ACHN (cell line): Measurements from ENCODE around the gene TSPOAP1.

Source experiments
- DNase-seq: peaks from one replicate; pipeline ENCODE4 v3.0.0-alpha.2; 2015
- in situ Hi-C: cut with HindIII; loops from 2 replicates; pipeline ENCODE4 v1.10.0; 2017; ENCODE audit warnings: low sequenced_read_pairs, low pct_ligation_motif_present, low pct_unique_long_range_greater_than_20kb

The TSPOAP1 gene

DNA sequence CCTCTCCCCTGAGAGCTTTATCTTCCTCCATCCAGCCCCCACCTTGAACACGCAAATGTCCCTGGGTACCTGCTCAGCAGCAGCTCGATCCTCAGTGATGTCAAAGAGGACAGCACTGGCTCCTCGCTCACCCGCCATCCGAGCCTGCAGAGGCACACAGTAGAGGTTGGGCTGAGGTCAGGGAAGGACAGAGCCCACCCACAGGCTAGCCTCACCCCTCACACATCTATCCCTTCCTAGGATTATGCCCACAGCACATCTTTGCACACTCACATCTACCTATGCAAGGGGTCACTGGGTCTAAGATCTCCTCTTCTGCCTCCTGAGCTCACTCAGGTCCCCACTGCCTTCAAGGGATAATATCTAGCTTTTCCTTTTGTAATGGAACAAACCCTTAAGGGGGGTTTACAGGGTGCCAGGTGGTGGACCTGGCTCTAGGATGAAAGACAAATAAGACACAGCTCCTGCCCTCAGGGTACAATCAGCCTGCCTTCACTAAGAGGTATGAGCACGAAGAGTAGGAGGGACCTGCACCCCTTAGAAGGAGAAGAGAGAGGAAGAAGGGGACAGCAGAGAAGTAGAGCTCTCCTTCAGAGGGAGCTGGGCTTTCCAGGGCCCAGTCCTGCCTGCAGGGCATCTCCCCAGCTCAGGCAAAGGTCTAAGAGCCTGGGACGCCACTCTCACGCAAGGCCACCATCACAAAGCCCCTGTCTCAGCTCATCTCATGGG, 35.0 kb upstream of the TSPOAP1 start:
- DNase-seq, result no peak
- in situ Hi-C loops, result no loop called here

DNA sequence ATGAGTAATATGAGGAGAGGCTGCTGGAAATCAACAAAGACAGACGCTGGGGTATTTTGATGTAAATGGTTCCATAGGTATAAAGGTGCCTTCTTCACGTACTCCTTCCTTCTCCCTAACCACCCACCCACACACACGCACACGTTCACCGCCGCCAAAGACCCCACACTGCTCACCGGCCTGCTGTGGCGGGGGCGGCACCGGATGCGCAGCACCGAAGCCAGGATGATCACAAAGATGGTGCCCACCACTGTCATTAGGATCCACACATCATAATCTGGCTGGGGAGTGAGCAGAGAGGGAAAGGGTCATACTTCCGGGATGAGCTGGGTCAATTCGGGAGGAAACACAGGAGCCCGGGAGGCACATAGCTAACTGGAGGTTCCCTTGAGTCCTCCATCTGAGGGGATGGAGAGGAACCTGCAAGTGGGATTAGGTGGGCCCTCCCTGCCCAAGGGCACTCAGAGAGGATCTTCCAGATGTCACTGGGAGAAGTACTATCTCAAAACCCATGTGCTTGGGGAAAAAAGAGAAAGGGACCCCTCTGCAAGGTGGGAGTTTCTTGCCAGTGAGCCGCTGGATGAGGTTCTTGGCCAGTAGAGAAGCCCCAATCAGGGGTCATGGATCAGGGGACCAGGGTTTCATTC, 33.9 kb upstream of the TSPOAP1 start:
- no peak for DNase-seq
- in situ Hi-C loops, result no loop called here

DNA sequence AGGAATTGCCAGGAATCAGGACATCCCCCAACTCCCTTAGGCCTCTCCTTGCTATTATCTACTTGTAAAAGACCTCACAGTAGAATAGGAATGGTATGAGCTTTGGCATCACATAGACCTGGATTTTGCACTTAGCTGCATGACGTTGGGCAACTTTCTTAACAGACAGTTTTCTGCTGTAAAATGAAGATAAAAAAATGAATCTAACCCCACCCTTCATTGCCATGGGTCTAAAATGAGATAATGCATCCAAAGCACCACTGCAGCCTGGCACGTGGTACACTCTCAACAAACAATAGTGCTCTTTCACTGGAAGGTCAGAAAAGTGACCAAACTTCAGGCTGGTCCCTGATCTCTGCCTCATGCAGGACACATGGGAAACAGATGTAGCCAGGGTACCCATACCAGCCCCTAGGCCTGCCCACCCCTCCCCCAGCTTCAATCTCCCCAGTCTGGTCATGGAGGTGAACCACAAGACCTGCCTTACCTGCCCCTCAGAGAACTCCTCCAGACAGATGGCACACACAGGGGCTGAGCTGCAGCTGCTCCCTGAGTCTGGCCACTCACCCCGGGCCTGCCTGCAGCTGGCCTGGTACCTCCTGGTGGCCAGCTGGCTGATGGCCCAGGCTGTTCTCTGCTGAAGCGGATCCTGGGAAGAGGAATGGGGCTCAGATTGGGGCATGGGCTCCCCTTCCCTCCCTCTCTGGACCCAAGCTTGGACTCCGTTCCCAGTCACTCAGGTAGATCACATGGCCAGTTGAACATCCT, 31.9 kb upstream of the TSPOAP1 start:
- DNase-seq, result no peak
- in situ Hi-C loops, result no loop called here

DNA sequence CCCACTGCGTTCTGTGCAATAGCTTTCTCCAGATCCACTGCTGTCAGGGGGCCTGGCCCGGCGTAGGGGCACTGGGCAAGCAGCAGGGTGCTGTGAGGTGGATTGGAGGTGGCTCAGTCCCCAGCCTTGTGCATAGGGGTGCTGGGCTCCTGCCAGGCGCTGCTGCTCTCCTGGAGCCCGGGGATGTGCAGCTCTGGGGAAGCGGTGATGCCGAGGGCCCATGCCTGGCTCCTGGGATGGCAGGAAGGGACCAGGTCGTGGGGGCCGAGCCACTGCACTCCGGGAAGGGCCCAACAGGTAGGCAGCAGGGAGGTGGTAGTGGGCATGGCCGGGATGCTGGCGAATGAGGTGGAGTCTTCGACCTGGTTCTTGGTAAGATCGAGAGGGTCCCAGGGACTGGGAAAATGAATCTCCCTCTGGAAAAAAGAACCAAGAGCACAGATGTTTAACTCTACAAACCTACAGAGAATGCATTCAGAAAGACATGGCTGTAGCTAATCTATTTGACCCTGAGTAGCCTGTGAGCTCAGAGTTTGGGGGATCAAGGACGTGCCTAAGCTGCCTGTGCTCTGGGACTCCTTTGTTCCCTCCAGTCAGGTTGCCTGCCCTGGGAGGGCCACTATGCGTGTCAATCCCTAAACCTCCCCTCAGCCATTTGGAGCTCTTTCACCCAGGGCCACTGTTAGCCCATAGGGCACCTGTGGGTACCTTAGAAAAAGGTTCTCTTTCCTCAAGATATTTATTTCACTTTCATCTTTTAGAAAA, 30.0 kb upstream of the TSPOAP1 start:
- DNase-seq, result no peak
- in situ Hi-C loops, result no loop called here

DNA sequence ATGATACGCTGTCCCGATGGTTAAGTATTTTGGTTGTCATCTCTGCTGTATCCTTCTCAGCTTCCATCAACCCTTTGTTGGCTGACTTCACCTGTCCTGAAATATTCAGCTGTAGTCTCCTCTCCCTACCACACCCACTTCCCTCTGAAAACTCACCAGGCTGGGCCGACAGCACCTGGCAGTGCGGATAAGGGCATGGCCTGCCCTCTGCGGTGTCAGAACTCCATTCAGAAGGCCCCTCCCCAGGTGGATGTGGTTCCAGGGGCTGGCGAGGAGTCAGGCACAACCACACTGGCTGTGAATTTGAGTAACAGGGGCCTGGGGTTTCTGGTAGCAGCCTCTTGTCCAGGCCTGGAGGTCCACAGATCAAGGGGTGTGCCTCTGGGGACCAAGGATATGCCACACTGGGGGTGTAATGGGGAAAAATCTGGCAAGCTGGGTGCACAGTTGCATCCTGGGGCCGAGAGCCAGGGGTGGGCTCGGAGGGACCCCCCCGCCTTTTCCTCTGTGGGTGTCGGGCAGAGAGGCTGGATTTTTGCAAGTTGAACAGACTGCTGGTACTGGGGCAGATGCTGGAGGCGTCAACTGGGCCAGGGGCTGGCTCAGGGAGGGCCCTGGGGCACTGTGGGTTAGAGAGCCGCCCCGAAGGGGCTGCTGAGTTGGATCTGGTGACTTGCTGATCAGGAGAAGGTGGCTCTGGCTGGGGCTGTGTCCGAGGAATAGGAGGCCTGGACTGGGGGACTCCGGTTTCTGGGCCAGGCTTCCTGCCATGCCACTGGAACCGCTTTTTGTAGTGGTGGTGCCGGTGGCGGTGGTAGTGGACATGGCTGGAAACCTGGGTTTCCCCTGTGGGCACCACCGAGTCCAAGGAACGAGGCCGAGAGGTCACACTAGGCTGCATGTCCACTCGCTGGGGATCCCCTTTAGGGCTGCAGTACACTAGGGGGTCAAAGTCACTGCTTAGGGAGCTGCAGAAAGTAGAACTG, 29.0 kb upstream of the TSPOAP1 start:
- in situ Hi-C loops, result no loop called here

DNA sequence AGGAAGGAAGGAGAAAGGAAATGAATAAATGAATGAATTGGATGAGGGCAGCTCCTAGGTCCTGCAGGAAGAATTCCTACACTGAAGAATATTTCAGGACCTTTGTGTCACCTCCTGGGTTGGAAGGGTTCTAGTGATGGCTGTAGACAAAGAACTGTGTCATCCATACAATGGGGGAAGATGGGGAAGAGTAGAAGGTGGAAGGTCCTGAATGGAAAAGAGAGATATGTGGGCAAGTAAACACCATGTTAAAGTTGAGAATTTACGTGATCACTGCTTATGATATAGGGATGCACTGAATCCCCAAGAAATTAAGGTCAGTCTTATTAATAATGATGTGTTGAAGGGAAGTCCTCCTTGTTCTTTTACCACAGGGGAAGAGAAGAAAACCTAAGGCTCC, 27.6 kb upstream of the TSPOAP1 start:
- DNase-seq, result no peak
- in situ Hi-C loops, result no loop called here

More for the DNA sequence above, 29.0 kb upstream of the TSPOAP1 start:
- DNase-seq, result no peak

DNA sequence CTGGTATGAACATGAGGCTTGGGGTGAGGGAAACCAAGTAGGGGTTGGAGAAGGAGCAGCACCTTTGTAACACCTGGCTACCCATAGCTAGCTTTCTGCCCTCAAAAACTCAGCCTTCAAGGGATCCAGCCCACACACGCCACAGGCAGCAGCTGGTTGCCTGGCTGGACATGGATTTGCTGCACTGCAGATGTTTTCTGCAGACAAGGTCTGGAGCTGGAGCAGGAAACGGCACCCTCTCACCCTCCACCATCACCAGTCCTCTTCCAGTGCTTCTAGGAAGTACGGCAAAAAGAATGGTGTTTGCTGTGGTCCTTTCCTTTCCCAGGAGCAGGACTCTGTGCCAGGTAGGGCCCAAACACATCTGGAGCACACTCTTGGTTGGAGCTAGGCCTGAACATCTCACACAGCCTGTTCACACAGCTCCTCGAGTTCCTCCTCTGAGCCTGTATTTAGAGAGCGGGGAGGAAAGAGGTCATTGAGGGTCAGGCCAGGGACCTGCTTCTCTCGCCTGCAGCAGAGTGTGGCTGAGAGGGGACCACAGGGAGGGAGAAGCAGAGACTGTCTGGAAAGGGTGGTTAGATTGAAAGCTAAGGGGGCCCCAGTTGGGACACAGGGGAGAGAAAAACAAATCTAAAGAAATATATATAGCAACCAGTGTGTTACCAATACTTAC, 26.1 kb upstream of the TSPOAP1 start:
- in situ Hi-C loops, result no loop called here

DNA sequence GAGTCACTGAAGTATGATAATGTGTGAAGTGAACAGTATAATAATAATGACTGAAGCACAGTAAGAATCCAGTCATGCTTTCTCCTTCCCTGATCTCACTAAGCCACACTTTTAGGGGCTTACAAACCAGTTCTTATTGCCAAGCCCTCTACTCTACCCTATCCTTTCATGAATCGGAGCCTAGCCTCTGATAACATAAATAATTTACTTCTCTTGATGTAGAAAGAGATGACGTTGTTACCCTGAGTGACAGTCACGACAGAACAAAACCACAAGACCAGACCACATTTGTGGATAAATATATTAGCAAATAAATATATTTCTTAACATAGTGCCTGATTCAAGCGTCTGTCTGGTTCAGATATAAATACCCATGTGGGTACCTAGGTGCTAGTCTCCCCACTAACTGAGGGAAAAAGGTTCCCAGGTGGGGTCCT, 24.8 kb upstream of the TSPOAP1 start:
- in situ Hi-C loops, result no loop called here
- no peak for DNase-seq

More for the DNA sequence above, 26.1 kb upstream of the TSPOAP1 start:
- no peak for DNase-seq

DNA sequence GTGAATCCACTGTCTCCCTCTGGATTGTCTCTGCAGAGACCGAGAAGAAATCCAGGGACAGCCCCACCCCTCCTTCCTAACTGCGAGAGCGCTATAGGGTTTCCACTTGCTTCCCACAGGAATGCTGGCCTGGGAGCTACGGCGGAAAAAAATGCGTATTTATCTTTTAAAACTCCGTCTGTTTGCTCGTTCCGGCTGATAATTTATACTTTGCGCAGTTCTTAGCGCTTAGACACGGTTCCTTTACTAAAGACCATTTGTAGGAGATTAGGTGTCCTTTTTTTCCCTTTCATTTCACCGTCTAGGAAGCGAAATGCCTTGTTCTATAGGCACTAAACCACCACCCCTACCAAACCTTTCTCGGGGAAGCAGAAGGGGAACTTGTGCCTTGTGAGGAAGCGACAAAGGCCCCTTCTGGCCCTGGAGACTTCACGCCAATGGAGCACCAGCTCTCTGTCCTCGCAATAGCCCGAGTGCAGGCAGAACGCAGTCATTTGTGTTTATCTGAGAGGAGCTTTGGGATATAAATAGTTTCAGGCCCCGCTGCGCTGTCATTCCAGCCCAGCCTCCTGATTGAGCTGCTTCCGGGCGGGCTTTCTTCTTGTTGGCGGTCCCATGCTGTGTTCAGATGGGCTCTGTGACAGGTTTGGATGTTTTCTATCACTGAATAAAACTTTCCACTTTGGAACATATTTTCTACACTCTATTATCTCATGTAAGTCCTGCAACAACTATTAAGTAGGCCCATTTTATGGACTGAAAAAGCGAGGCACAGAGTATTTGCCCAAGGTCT, 24.2 kb upstream of the TSPOAP1 start:
- DNase-seq, result no peak
- in situ Hi-C loops, result no loop called here

DNA sequence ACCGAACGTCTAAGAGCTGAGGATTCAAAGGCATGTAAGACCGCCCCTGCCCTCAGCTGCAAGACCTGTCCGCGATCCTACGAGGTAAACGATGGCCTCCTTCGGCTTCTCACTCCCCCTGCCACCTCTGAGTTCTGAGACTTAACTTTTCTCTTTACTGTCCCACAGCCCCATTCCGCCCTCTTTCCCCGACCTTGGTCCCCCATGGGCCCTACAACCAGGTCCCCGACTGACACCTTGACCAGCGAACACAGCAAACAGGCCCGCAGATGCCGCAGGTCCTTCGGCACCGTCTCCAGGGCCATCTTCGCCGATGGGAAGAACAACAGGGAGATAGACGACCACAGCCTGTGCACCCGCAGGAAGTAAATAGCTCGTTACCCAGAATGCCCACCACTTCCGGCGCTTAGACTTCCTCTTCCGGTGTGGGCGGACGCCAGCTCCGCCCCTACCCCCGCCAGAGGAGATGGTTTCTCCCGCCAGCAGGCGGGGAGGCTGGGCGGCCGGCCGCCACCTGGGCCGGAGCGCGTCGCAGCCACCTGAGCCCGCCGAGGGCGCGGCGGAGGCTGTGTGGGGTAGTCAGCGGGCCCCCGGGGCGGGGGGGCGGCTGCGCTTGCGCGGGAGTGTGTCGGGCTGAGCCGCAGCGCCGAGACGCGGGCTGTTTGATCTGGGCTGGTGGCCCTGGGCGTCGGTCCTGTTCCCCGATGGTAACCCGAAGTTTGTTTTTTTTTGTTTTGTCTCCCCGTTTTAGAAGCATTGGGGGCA, 23.4 kb upstream of the TSPOAP1 start, which contains the start of gene SUPT4H1:
Gene SUPT4H1 (minus strand): TSS at position 371 of the 765 bp plus-strand sequence. CDS start 66 bp downstream, at position 305.
- in situ Hi-C loops, result no loop called here

DNA sequence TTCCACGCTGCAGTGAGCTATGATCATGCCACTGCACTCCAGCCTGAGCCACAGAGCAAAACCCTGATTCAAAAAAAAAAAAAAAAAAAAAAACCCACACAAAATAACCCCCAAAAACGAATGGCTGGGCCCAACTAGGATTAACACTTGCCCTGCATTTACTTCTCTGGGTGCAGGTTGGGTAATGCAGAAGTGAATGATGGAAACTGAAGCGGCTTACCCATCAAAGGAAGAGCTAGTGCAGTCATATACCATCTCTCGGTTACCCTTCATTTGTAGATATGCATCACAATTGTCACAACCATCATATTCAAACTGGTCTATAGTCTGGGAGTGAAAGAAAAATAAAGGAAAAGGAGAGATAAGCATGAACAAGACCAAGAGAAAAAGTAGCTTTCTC, 22.6 kb upstream of the TSPOAP1 start:
- in situ Hi-C loops, result no loop called here
- DNase-seq, result no peak

More for the DNA sequence above, 23.4 kb upstream of the TSPOAP1 start, which contains the start of gene SUPT4H1:
- peak; percentile 95 for DNase-seq

DNA sequence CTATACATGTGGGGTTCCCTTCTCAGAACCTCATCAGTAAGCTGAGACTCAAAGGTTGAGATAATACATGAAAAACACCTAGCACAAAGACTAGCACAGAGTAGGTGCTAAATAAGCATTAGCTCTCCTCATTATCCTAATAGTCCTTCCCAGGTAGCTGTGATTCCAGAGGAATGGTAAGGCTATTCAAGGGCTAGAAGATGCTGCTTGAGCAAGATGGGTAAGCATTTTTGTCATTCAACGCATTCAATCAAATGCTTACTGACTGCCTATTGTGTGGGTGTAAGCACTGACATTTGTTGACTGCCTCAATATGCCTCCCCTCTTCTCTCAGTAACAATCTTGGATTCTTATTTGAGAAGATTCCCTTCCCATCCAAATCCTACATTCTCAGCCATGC, 19.4 kb upstream of the TSPOAP1 start:
- DNase-seq, result no peak
- in situ Hi-C loops, result no loop called here

DNA sequence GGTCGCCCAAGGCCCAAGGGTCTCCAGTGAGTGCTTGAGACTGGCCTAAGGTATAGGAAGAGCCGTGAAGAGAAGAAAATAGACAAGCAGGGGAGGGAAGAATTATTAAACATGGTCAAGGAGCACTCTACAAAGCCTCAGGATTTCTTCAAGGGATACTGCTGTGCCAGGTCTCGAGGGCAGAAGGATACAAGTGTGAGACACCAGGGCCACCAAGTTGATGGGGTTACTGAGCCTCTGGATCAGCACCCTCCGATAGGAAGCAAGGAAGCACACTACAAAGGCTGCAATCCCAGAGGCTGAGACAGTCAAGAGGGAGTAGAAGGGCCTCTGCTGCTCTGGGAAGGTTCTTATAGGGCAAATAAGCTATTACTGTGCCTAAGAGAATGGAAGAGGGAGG, 16.9 kb upstream of the TSPOAP1 start:
- in situ Hi-C loops, result no loop called here
- no peak for DNase-seq

DNA sequence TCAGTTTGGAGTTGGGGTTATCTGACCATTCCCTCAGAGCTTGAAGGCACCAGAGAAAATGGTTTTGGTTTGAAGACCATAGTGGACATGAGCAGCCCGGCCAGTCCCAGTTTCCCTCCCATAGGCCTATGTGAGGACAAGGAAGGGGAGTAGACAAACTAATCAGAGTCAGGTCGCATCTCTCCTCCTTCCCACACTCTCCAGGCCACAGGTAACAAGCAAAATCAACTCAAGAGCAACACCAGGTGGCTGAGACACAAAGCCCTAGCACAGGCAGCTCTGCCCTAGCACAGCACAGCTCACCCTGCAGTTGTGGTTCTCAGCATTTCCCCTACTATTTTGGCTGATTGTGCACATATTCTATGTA, 16.2 kb upstream of the TSPOAP1 start:
- in situ Hi-C loops, result no loop called here

DNA sequence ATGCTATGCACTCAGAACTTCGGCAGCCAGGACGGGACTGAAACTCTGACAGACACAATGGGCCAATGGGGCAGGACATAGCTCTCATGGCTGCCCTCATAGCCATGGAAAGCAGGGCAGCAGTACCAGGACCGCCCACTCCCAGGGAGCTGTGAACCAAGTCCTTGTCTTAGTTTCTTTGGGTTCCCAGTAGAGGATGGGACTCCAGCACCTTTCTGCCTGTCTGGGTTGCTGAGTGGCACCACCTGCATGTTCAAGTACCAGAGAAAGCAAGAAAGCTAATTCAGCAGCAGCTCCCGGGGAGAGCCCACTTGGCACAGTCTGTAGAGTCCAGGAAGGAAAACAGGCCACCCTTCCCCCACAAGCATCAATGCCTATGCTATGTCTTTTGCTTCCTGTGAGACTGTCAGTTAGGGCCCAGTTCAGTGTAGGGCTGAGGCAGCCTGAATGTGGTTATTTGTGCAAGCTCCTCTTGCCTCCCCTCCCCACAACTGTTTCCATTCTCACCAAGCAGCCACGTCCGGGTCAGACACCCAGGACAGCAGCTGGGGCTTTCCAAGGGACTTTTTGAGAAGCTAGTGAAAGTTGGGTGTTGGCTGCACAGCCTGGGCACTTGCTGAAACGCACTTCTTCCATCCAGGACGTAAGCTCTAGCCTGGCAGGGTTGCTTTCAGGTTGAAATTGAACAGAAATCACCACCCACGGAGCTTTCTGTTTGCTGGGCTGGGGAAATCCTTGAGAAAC, 15.6 kb upstream of the TSPOAP1 start:
- DNase-seq, result no peak
- in situ Hi-C loops, result no loop called here

More for the DNA sequence above, 16.2 kb upstream of the TSPOAP1 start:
- no peak for DNase-seq
